ENCODE data around the gene CD2BP2. TPM values are rescaled to one million over a fixed set of nuclear protein-coding genes. Genes with fewer than 3 reads are reported as not detected.
"Not testable (repeated sequence)": the region's sequence is repeated elsewhere in the genome, so short reads cannot be mapped to it uniquely, and the experiment has no call there.

CD2BP2 gene
- total and polyA plus RNA-seq, 5 donors: 31.8 to 50.9 (median 43.7) TPM

- WGBS: 97% methylated on average over 10 of the region's 10 CpGs
- not testable (repeated sequence) for ATAC-seq; H3K4me1 ChIP-seq (ENCODE audit: control insufficient read depth, insufficient read depth, low read length)
Measured at GRCh38 chr16:30337964-30338357, 17.1 kb downstream of the CD2BP2 start.

GRCh38 chr16:30335598-30336474, 19.3 kb downstream of the CD2BP2 start:
- ATAC-seq: peak; percentile 43 to 46
- peak in 2 of 3 donors; percentile 68 to 69 for DNase-seq
- H3K9me3 ChIP-seq (ENCODE audit: control insufficient read depth, low read length): no peaks in the 10 kb centered on the region
- no peaks in the 10 kb centered on the region for H3K27me3 ChIP-seq (ENCODE audit: control insufficient read depth, insufficient read depth)
- H3K4me3 ChIP-seq (ENCODE audit: low read length): peak overlapping the region; percentile 32
- intact Hi-C loops (cut with DNase I): no loop called here
- H3K27ac ChIP-seq (ENCODE audit: low read length): peak overlapping the region; percentile 13
- WGBS: 49% methylated on average over 17 of the region's 17 CpGs
- H3K4me1 ChIP-seq (ENCODE audit: control insufficient read depth, insufficient read depth, low read length): no peaks in the 10 kb centered on the region

More at GRCh38 chr16:30337964-30338357, 17.1 kb downstream of the CD2BP2 start:
- H3K27me3 ChIP-seq (ENCODE audit: control insufficient read depth, insufficient read depth); H3K27ac ChIP-seq (ENCODE audit: low read length); H3K4me3 ChIP-seq (ENCODE audit: low read length); H3K9me3 ChIP-seq (ENCODE audit: control insufficient read depth, low read length); intact Hi-C loops (cut with DNase I): not testable (repeated sequence)
- DNase-seq: peak in 1 of 3 donors; percentile 33

- ATAC-seq: peak; percentile 96
- under 1% methylated on average over 70 of the region's 70 CpGs for WGBS
- intact Hi-C loops (cut with DNase I): not testable (repeated sequence)
Measured at GRCh38 chr16:30335028-30335597, 20.0 kb downstream of the CD2BP2 start.

DNA sequence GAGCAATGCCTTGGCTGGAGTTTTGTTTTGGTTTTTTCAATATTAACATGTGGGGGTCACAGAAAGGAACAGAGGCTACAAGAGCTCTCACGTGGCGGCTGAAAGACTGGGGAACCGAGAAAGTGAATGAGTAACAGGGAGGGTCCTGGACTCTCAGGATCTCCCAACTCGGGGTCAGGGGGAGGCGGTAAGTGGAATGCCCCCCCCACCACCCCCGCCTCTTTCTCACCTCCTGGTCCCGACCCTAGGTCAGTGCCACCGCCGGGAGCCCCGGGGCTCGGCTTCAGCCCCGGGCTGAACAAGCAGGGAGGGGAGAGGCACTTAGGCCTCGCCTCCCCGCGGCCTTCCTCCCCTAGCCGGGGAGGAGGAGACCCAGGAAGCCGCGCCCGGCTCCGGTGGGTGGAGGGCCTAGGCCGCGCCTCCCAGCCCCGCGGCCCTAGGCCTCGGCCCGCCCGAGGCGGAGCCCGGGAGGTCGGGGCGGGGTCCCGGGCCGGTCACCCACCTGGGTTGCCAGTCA, 20.6 kb downstream of the CD2BP2 start:
- H3K27ac ChIP-seq (ENCODE audit: low read length): peak overlapping the region; percentile 93
- DNase-seq (peak; percentile 88 to 94 (median 94)), ATAC-seq (peak; percentile 98)
- H3K4me3 ChIP-seq (ENCODE audit: low read length): peak overlapping the region; percentile 60
- H3K9me3 ChIP-seq (ENCODE audit: control insufficient read depth, low read length); intact Hi-C loops (cut with DNase I); H3K4me1 ChIP-seq (ENCODE audit: control insufficient read depth, insufficient read depth, low read length); H3K27me3 ChIP-seq (ENCODE audit: control insufficient read depth, insufficient read depth): not testable (repeated sequence)
- under 1% methylated on average over 24 of the region's 33 CpGs for WGBS

More at GRCh38 chr16:30335028-30335597, 20.0 kb downstream of the CD2BP2 start:
- DNase-seq: peak; percentile 90 to 97 (median 95)
- H3K4me1 ChIP-seq (ENCODE audit: control insufficient read depth, insufficient read depth, low read length); H3K27me3 ChIP-seq (ENCODE audit: control insufficient read depth, insufficient read depth); H3K9me3 ChIP-seq (ENCODE audit: control insufficient read depth, low read length): not testable (repeated sequence)
- Histone ChIP-seq H3K27ac (ENCODE audit: low read length) (peak overlapping the region; percentile 93), H3K4me3 (ENCODE audit: low read length) (peak overlapping the region; percentile 60)

DNA sequence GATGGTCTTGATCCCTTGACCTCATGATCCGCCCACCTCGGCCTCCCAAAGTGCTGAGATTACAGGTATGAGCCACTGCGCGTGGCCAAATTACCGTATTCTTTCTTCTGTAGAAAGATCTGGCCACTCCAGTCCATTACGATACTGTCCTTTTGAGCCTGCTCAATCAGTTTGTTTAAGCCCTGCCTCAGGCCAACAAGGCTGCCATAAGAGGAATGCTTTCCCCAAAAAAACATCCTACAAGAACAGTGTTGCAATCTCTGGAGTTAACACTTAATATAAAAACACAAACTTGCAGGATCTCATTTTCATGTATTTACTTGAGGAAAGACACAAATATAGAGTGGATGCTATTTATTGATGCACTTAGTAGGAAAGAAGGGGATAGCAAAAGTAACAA, 30.9 kb downstream of the CD2BP2 start:
- H3K27me3 ChIP-seq (ENCODE audit: control insufficient read depth, insufficient read depth); H3K27ac ChIP-seq (ENCODE audit: low read length); H3K9me3 ChIP-seq (ENCODE audit: control insufficient read depth, low read length); intact Hi-C loops (cut with DNase I); H3K4me1 ChIP-seq (ENCODE audit: control insufficient read depth, insufficient read depth, low read length); H3K4me3 ChIP-seq (ENCODE audit: low read length): not testable (repeated sequence)
- ATAC-seq (peak in 1 of 2 donors; percentile 29), DNase-seq (peak in 1 of 3 donors; percentile 18)
- WGBS: 90% methylated on average over 6 of the region's 6 CpGs

DNA sequence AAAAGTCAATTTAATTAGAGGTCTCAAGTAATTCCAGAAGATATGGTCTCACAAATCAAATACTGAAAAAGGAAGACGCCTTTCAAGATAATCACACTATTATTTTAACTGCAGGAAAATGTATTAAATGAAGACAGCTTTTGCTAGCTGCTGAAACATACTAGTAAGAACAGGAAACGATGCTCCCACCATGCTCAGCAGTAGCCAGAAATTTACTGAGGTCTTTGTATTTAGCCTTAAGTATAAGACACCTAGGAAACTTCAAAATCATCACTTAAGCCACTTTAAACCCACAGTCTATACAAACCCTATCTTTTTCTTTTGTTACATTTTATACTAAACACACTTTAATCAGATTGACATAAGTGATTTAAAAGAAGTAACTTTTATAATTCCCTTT, 36.5 kb downstream of the CD2BP2 start:
- DNase-seq; H3K4me1 ChIP-seq (ENCODE audit: control insufficient read depth, insufficient read depth, low read length); H3K27ac ChIP-seq (ENCODE audit: low read length); H3K4me3 ChIP-seq (ENCODE audit: low read length); intact Hi-C loops (cut with DNase I); ATAC-seq; H3K27me3 ChIP-seq (ENCODE audit: control insufficient read depth, insufficient read depth); H3K9me3 ChIP-seq (ENCODE audit: control insufficient read depth, low read length): not testable (repeated sequence)
- 41% methylated on average over 2 of the region's 2 CpGs for WGBS

DNA sequence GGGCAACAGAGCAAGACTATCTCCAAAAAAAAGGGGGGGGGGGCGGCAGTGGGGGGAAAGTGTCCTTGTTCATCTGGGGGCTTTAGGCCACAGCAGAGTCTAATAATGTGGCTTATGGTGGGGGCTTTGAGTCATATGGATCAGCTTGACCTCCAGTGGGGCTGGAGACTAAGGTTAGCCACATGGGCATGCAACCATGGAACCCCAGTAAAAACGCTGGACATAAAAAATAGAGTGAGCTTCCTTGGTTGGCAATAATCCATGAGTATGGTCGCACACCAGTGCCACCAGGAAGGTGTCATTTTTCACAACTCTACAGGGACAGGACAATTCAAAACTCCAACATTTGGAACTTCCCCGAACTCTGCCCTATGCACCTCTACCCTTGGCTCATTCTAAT, 44.2 kb downstream of the CD2BP2 start:
- H3K9me3 ChIP-seq (ENCODE audit: control insufficient read depth, low read length); H3K27me3 ChIP-seq (ENCODE audit: control insufficient read depth, insufficient read depth); DNase-seq; H3K4me3 ChIP-seq (ENCODE audit: low read length); intact Hi-C loops (cut with DNase I); ATAC-seq; H3K4me1 ChIP-seq (ENCODE audit: control insufficient read depth, insufficient read depth, low read length); H3K27ac ChIP-seq (ENCODE audit: low read length): not testable (repeated sequence)
- WGBS: 74% methylated on average over 3 of the region's 4 CpGs

DNA sequence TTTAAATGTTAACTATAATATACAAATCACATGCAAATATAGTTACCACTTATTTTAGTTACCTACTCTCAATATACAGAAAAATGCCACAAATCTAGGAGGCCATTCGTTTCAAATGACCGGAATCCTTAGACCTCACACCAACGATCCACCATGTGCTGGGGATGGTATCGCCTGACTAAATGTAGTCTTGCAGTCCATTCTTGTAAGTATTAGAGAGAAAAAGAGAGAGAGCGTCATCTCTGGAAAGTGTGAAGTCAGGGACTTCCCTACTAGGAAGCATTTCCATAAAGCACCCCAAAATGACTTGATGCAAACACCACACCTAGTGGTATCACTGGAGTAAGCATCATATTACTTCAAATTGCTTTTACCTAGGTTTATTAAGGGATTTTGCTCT, 45.9 kb downstream of the CD2BP2 start:
- H3K9me3 ChIP-seq (ENCODE audit: control insufficient read depth, low read length); intact Hi-C loops (cut with DNase I); ATAC-seq; H3K4me1 ChIP-seq (ENCODE audit: control insufficient read depth, insufficient read depth, low read length); H3K27ac ChIP-seq (ENCODE audit: low read length); H3K27me3 ChIP-seq (ENCODE audit: control insufficient read depth, insufficient read depth); DNase-seq; H3K4me3 ChIP-seq (ENCODE audit: low read length): not testable (repeated sequence)
- WGBS: 89% methylated on average over 5 of the region's 5 CpGs

Other genes with a start within 250 kb of the CD2BP2 start
- gene GDPD3, start 241.8 kb downstream of the CD2BP2 start, total RNA-seq: 1 to 10 TPM; 1.3 to 3.7 (median 3.2) TPM
- 2.6 TPM for gene GDPD3, start 241.8 kb downstream of the CD2BP2 start, polyA plus RNA-seq
- 10 to 100 TPM; 55.9 to 67.8 (median 64.3) TPM for gene MAPK3, start 232.1 kb downstream of the CD2BP2 start, total RNA-seq
- gene MAPK3, start 232.1 kb downstream of the CD2BP2 start, polyA plus RNA-seq: 78.1 TPM
- gene CORO1A, start 171.7 kb downstream of the CD2BP2 start, total RNA-seq: 10 to 100 TPM; 10.3 to 22.4 (median 14.6) TPM
- 7.3 TPM for gene CORO1A, start 171.7 kb downstream of the CD2BP2 start, polyA plus RNA-seq
- 10 to 100 TPM; 75.2 to 89.6 (median 84.6) TPM for gene BOLA2B, start 161.6 kb downstream of the CD2BP2 start, total RNA-seq
- gene BOLA2B, start 161.6 kb downstream of the CD2BP2 start, polyA plus RNA-seq: 184 TPM
- gene SLX1A, start 161.4 kb downstream of the CD2BP2 start, total RNA-seq: 10 to 100 TPM in 2 of 4 donors, 1 to 10 TPM in 2; 8.9 to 20.8 (median 13.9) TPM
- gene SLX1A, start 161.4 kb downstream of the CD2BP2 start, polyA plus RNA-seq: 24.6 TPM
- 10 to 100 TPM in 3 of 4 donors, 1 to 10 TPM in 1; 9.6 to 14.0 (median 10.8) TPM for gene SULT1A3, start 156.1 kb downstream of the CD2BP2 start, total RNA-seq
- 10.0 TPM for gene SULT1A3, start 156.1 kb downstream of the CD2BP2 start, polyA plus RNA-seq
- gene NPIPB13, start 106.8 kb downstream of the CD2BP2 start, total RNA-seq: 1 to 10 TPM; 3.1 to 5.3 (median 4.3) TPM
- 2.0 TPM for gene NPIPB13, start 106.8 kb downstream of the CD2BP2 start, polyA plus RNA-seq
- gene TBC1D10B, start 15.2 kb upstream of the CD2BP2 start, total RNA-seq: 10 to 100 TPM; 23.4 to 27.7 (median 25.4) TPM
- gene TBC1D10B, start 15.2 kb upstream of the CD2BP2 start, polyA plus RNA-seq: 19.1 TPM
- under 1 TPM in 2 of 4 donors, not detected in 2; 0.35 to 0.94 TPM for gene MYL11, start 19.5 kb upstream of the CD2BP2 start, total RNA-seq
- 0.86 TPM for gene MYL11, start 19.5 kb upstream of the CD2BP2 start, polyA plus RNA-seq
- gene SEPTIN1, start 27.3 kb upstream of the CD2BP2 start, total RNA-seq: 1 to 10 TPM; 1.1 to 3.6 (median 2.7) TPM
- gene SEPTIN1, start 27.3 kb upstream of the CD2BP2 start, polyA plus RNA-seq: 1.6 TPM
- 1 to 10 TPM; 6.2 to 8.0 (median 7.5) TPM for gene ZNF48, start 40.1 kb upstream of the CD2BP2 start, total RNA-seq
- 3.6 TPM for gene ZNF48, start 40.1 kb upstream of the CD2BP2 start, polyA plus RNA-seq
- gene ZNF771, start 52.3 kb upstream of the CD2BP2 start, total RNA-seq: 10 to 100 TPM in 1 of 4 donors, 1 to 10 TPM in 3; 4.4 to 11.9 (median 7.0) TPM
- gene ZNF771, start 52.3 kb upstream of the CD2BP2 start, polyA plus RNA-seq: 5.0 TPM
- 10 to 100 TPM; 26.9 to 46.2 (median 30.5) TPM for gene DCTPP1, start 74.7 kb upstream of the CD2BP2 start, total RNA-seq
- 20.9 TPM for gene DCTPP1, start 74.7 kb upstream of the CD2BP2 start, polyA plus RNA-seq
- 10 to 100 TPM; 34.8 to 41.1 (median 36.4) TPM for gene SEPHS2, start 90.6 kb upstream of the CD2BP2 start, total RNA-seq
- gene SEPHS2, start 90.6 kb upstream of the CD2BP2 start, polyA plus RNA-seq: 29.4 TPM
- gene ITGAL, start 117.4 kb upstream of the CD2BP2 start, total RNA-seq: 1 to 10 TPM in 3 of 4 donors, under 1 TPM in 1; 0.82 to 4.8 (median 1.9) TPM
- gene ITGAL, start 117.4 kb upstream of the CD2BP2 start, polyA plus RNA-seq: 0.61 TPM
- gene ZNF768, start 171.3 kb upstream of the CD2BP2 start, total RNA-seq: 10 to 100 TPM; 40.9 to 65.6 (median 52.5) TPM
- gene ZNF768, start 171.3 kb upstream of the CD2BP2 start, polyA plus RNA-seq: 66.7 TPM
- 10 to 100 TPM in 3 of 4 donors, 1 to 10 TPM in 1; 9.1 to 14.6 (median 12.6) TPM for gene ZNF747, start 179.6 kb upstream of the CD2BP2 start, total RNA-seq
- gene ZNF747, start 179.6 kb upstream of the CD2BP2 start, polyA plus RNA-seq: 10.3 TPM
- 10 to 100 TPM in 3 of 4 donors, 1 to 10 TPM in 1; 9.6 to 12.5 (median 12.3) TPM for gene ZNF764, start 203.1 kb upstream of the CD2BP2 start, total RNA-seq
- gene ZNF764, start 203.1 kb upstream of the CD2BP2 start, polyA plus RNA-seq: 7.0 TPM
- gene ZNF688, start 216.4 kb upstream of the CD2BP2 start, total RNA-seq: 10 to 100 TPM; 10.8 to 16.1 (median 13.9) TPM
- 12.9 TPM for gene ZNF688, start 216.4 kb upstream of the CD2BP2 start, polyA plus RNA-seq
- gene ZNF785, start 230.4 kb upstream of the CD2BP2 start, total RNA-seq: 1 to 10 TPM; 7.9 to 9.7 (median 9.2) TPM
- gene ZNF785, start 230.4 kb upstream of the CD2BP2 start, polyA plus RNA-seq: 4.3 TPM

Data from right cardiac atrium (tissue), 5 donors.